OCI-LY3 (cell line): ENCODE data around the gene PRSS58.

ENCODE experiments used
- EZH2phosphoT487 ChIP-seq: fragments of 200-600 bp; shearing (Covaris generic); IDR thresholded peaks from 2 replicates; pipeline ENCODE4 v1.6.1; 2018; ENCODE audit warnings: antibody characterized with exemption, mixed run types, low read depth
- TF ChIP-seq, protein P1 (sequence below): fragments of 200-600, 300-600 bp; sonication (generic); IDR thresholded peaks from 2 replicates; pipeline ENCODE4 v1.5.1; 2014; ENCODE audit warnings: antibody characterized with exemption, low read length, low read depth

DNA sequence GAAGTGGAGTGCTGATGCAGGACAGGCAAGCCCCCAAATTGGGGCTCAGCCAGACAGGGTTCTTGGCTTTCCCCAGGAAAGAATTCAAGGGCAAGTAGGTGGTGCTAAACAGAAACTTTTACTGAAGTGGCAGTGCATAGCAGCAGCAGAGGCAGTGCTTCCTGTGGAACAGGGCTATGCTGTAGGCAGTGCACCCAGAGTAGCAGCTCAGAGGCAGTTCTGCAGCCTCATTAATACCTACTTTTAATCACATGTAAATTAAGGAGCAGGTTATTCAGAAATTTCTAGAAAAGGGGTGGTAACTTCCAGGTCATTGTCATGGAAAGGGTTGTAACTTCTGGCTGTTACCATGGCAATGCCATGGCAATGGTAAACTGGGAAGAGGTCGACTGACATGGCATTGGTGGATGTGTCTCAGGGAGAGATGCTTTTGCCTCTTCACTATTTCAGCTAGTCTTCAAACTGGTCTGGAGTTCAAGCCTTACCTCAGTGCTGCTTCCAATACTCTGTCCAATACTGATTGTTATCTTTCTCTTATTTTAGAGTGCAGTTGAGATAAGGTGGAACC is 29.2 kb downstream of the PRSS58 start:
- TF ChIP-seq, protein P1, sequence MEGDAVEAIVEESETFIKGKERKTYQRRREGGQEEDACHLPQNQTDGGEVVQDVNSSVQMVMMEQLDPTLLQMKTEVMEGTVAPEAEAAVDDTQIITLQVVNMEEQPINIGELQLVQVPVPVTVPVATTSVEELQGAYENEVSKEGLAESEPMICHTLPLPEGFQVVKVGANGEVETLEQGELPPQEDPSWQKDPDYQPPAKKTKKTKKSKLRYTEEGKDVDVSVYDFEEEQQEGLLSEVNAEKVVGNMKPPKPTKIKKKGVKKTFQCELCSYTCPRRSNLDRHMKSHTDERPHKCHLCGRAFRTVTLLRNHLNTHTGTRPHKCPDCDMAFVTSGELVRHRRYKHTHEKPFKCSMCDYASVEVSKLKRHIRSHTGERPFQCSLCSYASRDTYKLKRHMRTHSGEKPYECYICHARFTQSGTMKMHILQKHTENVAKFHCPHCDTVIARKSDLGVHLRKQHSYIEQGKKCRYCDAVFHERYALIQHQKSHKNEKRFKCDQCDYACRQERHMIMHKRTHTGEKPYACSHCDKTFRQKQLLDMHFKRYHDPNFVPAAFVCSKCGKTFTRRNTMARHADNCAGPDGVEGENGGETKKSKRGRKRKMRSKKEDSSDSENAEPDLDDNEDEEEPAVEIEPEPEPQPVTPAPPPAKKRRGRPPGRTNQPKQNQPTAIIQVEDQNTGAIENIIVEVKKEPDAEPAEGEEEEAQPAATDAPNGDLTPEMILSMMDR: no peak
- no peak for TF ChIP-seq EZH2phosphoT487
